Measurements from ENCODE around the gene TAF13. TPM values are rescaled to one million over a fixed set of nuclear protein-coding genes. Genes with fewer than 3 reads are reported as not detected.

TAF13 gene
- total RNA-seq, 2 experiments from 2014 or later, result 18.5 to 19.0 TPM

GRCh38 chr1:109112056-109112651 is 36.4 kb upstream of the TAF13 start:
- intact Hi-C loops (cut with micrococcal nuclease), result loop anchor here (10.0 kb wide), 3 partner anchors 147 to 313 kb away; partner anchors contain the start of genes CLCC1 and PSMA5
- ChIA-PET CTCF (interaction anchor here (0.7 to 8.7 kb wide), 28 partner anchors 8 to 553 kb away, joined by 3 to 95 read pairs (median 4); partner anchors contain the start of genes SARS1, TAF13 and WDR47), POLR2A (interaction anchor here (0.8 to 8.2 kb wide), 3 partner anchors 8 to 304 kb away, joined by 3 to 98 read pairs (median 5); no protein-coding TSS in a partner anchor)
- Mint-ChIP-seq H3K27me3 (peaks cover 2% of the 10 kb centered on the region), H3K4me3 (no peak overlapping the region), H3K27ac (no peak overlapping the region), H3K36me3 (ENCODE audit: low read depth) (no peaks in the 10 kb centered on the region), H3K4me1 (ENCODE audit: low read depth) (peaks cover 46% of the 10 kb centered on the region), H3K9me3 (no peaks in the 10 kb centered on the region)
- no peak for TF ChIP-seq CTCF (IDR thresholded peaks at IDR 0.05)
- ATAC-seq (no peak), DNase-seq (no peak)

- H3K27me3 Mint-ChIP-seq, result peaks cover 2% of the 10 kb centered on the region
- no peaks in the 10 kb centered on the region for H3K9me3 Mint-ChIP-seq
- H3K4me3 Mint-ChIP-seq, result no peak overlapping the region
- no peak for ATAC-seq
- intact Hi-C loops (cut with micrococcal nuclease), result loop anchor here (10.0 kb wide), 3 partner anchors 147 to 313 kb away; partner anchors contain the start of genes CLCC1 and PSMA5
- CTCF ChIA-PET, result interaction anchor here (0.9 to 8.7 kb wide), 13 partner anchors 8 to 552 kb away, joined by 3 to 95 read pairs (median 6); partner anchors contain the start of genes TMEM167B and WDR47
- DNase-seq, result no peak
- peaks cover 46% of the 10 kb centered on the region for H3K4me1 Mint-ChIP-seq (ENCODE audit: low read depth)
- H3K27ac Mint-ChIP-seq, result no peak overlapping the region
- TF ChIP-seq CTCF (IDR thresholded peaks at IDR 0.05), result no peak
- POLR2A ChIA-PET, result interaction anchor here (8.2 kb wide), 1 partner anchor 10 kb away, joined by 98 read pairs; no protein-coding TSS in a partner anchor
- no peaks in the 10 kb centered on the region for H3K36me3 Mint-ChIP-seq (ENCODE audit: low read depth)
Observed at GRCh38 chr1:109111386-109112055, 35.7 kb upstream of the TAF13 start.

- Mint-ChIP-seq H3K9me3 (no peaks in the 10 kb centered on the region), H3K36me3 (ENCODE audit: low read depth) (no peaks in the 10 kb centered on the region), H3K27me3 (peaks cover 2% of the 10 kb centered on the region), H3K4me3 (no peak overlapping the region), H3K27ac (no peak overlapping the region), H3K4me1 (ENCODE audit: low read depth) (peaks cover 33% of the 10 kb centered on the region)
- POLR2A ChIA-PET, result interaction anchor here (1.2 to 8.2 kb wide), 2 partner anchors 9 to 53 kb away, joined by 3 to 98 read pairs; no protein-coding TSS in a partner anchor
- CTCF ChIA-PET, result interaction anchor here (0.8 to 8.7 kb wide), 9 partner anchors 11 to 300 kb away, joined by 3 to 95 read pairs (median 4); partner anchors contain the start of genes PSRC1 and TMEM167B
- no peak for TF ChIP-seq CTCF (IDR thresholded peaks at IDR 0.05)
- intact Hi-C loops (cut with micrococcal nuclease), result loop anchor here (10.0 kb wide), 3 partner anchors 145 to 315 kb away; partner anchors contain the start of genes CLCC1 and PSMA5
- DNase-seq, result no peak
- ATAC-seq, result peak; percentile 21
Observed at GRCh38 chr1:109109906-109110305, 34.1 kb upstream of the TAF13 start.

- H3K27ac Mint-ChIP-seq, result no peak overlapping the region
- ChIA-PET POLR2A (interaction anchor here (0.6 to 1.5 kb wide), 2 partner anchors 8 to 300 kb away, joined by 4 to 8 read pairs; no protein-coding TSS in a partner anchor), CTCF (interaction anchor here (0.8 to 8.7 kb wide), 2 partner anchors 9 to 279 kb away, joined by 3 to 95 read pairs; no protein-coding TSS in a partner anchor)
- H3K4me1 Mint-ChIP-seq (ENCODE audit: low read depth), result peaks cover 15% of the 10 kb centered on the region
- TF ChIP-seq CTCF (IDR thresholded peaks at IDR 0.05), result no peak
- DNase-seq, result no peak
- H3K4me3 Mint-ChIP-seq, result no peak overlapping the region
- peaks cover 12% of the 10 kb centered on the region for H3K36me3 Mint-ChIP-seq (ENCODE audit: low read depth)
- intact Hi-C loops (cut with micrococcal nuclease), result no loop called here
- no peaks in the 10 kb centered on the region for H3K9me3 Mint-ChIP-seq
- peaks cover 2% of the 10 kb centered on the region for H3K27me3 Mint-ChIP-seq
- ATAC-seq, result no peak
Observed at GRCh38 chr1:109107785-109108184, 32.0 kb upstream of the TAF13 start.
